Ovary (tissue), 9 donors: Measurements from ENCODE around the gene KCNK17. TPM values are rescaled to one million over a fixed set of nuclear protein-coding genes. Genes with fewer than 3 reads are reported as not detected.
"Not testable (repeated sequence)": the region's sequence is repeated elsewhere in the genome, so short reads cannot be mapped to it uniquely, and the experiment has no call there.

Experiments
- DNase-seq, 5 donors: peaks; one replicate each; pipeline ENCODE4 v3.0.0-alpha.2; 2019 to 2020
- H3K27ac ChIP-seq, 2 donors: fragments of 200-600 bp; one replicate each; pipeline versions ENCODE4 v1.5.1 to v1.8.0; 2019 to 2022
- H3K27me3 ChIP-seq: fragments of 200-600 bp; one replicate; pipeline ENCODE4 v1.8.0; 2022
- H3K36me3 ChIP-seq: fragments of 200-600 bp; sonication (generic); one replicate; pipeline ENCODE4 v1.5.1; 2019
- H3K4me1 ChIP-seq: one replicate; pipeline ENCODE4 v1.8.1; 2013; ENCODE audit warnings: mild to moderate bottlenecking, moderate library complexity; ENCODE audit not compliant: insufficient read depth
- H3K4me3 ChIP-seq: fragments of 200-600 bp; sonication (generic); one replicate; pipeline ENCODE4 v1.5.1; 2017
- H3K9me3 ChIP-seq, 2 donors: fragments of 200-600 bp in 1 of 2; sonication (generic) in 1 of 2; one replicate each; pipeline versions ENCODE4 v1.5.1 to v1.8.1; 2013 to 2019; ENCODE audit warnings: mild to moderate bottlenecking in 1 of 2, moderate library complexity in 1 of 2
- CTCF ChIP-seq, 3 donors: fragments of 450-650 bp in 2 of 3; fragments of 200-600 bp in 1 of 3; IDR thresholded peaks; one replicate each; pipeline versions ENCODE4 v1.5.1 to v1.8.0; 2016 to 2022; ENCODE audit warnings: antibody characterized with exemption in 3 of 3, mild to moderate bottlenecking in 1 of 3
- EP300 ChIP-seq: sonication (generic); formaldehyde crosslinking; IDR thresholded peaks from one replicate; pipeline ENCODE4 v1.6.1; 2017; ENCODE audit warnings: antibody characterized with exemption
- POLR2A ChIP-seq: fragments of 450-650 bp; IDR thresholded peaks from one replicate; pipeline ENCODE4 v1.6.1; 2017; ENCODE audit warnings: antibody characterized with exemption, mild to moderate bottlenecking, moderate library complexity
- WGBS, 3 donors: extraction: QIAGEN DNeasy Blood & Tissue Kit in 1 of 3; methylation state at CpG; one replicate each; pipeline versions ENCODE4 v1.1.5 to v1.1.7; 2013 to 2017; 5-methylcytosine and 5-hydroxymethylcytosine counted together
- intact Hi-C, 4 donors: fragments of 100-400 bp; cut with DNase I; formaldehyde crosslinking; loops; one replicate each; pipeline versions ENCODE4 v1.11.0 to v1.15.1; 2022 to 2023
- polyA plus RNA-seq, 2 donors: library from polyadenylated mRNA; stranded (reverse); fragments of 200-250 nt in 1 of 2; fragments of 350-450 nt in 1 of 2; fragmentation: Illumina TruSeq in 1 of 2; extraction: RNeasy Lipid Tissue Mini Kit (QIAGEN cat#74804) in 1 of 2; gene quantifications; one replicate each; pipeline ENCODE4 v1.2.3, GENCODE V29; 2013 to 2014
- total RNA-seq, 7 donors: library from RNA; depleted of rRNA in 2 of 7; stranded (reverse); fragments of >200 nt in 2 of 7; fragmentation: NEBNext Ultra II Directional in 3 of 7; extraction: Animal tissue kit (Norgen Biotek cat#: 25700) in 3 of 7; gene quantifications; one replicate each; pipeline versions ENCODE4 v1.1.0 to v1.2.4, GENCODE V29; 2016 to 2023
- donor health status: DM: no; HTN: no; CAD: no; lungs with moderate emphysema.
- donor health status: DM: no; HTN: no; CAD: no.
- donor health status: Bipolar disorder and iron deficiency.
- donor health status: DM: yes; HTN: yes; CAD: no.
- donor health status: DM: no; HTN: no; CAD: no.
- donor health status: DM: yes; HTN: yes; CAD: no.

KCNK17 gene
- total and polyA plus RNA-seq, 9 donors: 0.08 to 1.0 (median 0.35) TPM; not detected in 5

GRCh38 chr6:39294133-39294532 lies 20.1 kb downstream of the KCNK17 start:
- TF ChIP-seq CTCF (IDR thresholded peaks at IDR 0.05) (no peak), POLR2A (no peak), EP300 (no peak)
- intact Hi-C loops: no loop called here

GRCh38 chr6:39292637-39293036 lies 21.6 kb downstream of the KCNK17 start:
- intact Hi-C loops: no loop called here
- TF ChIP-seq CTCF (IDR thresholded peaks at IDR 0.05): no peak
- no peak overlapping the region for H3K27ac ChIP-seq
- H3K9me3 ChIP-seq: no peaks in the 10 kb centered on the region
- H3K4me1 ChIP-seq: no peaks in the 10 kb centered on the region
- H3K4me3 ChIP-seq: no peak overlapping the region
- no peaks in the 10 kb centered on the region for H3K27me3 ChIP-seq
- 76 to 80% (median 77%) methylated on average over 6 of the region's 6 CpGs for WGBS, 3 donors
- H3K36me3 ChIP-seq: no peaks in the 10 kb centered on the region
- DNase-seq: no peak

More at GRCh38 chr6:39294133-39294532, 20.1 kb downstream of the KCNK17 start:
- Histone ChIP-seq H3K27me3 (no peaks in the 10 kb centered on the region), H3K4me3 (no peak overlapping the region), H3K4me1 (no peaks in the 10 kb centered on the region), H3K36me3 (no peaks in the 10 kb centered on the region), H3K27ac (no peak overlapping the region), H3K9me3 (no peaks in the 10 kb centered on the region)
- WGBS, 3 donors: 62 to 66% (median 64%) methylated on average over 5 of the region's 5 CpGs
- no peak for DNase-seq

DNA sequence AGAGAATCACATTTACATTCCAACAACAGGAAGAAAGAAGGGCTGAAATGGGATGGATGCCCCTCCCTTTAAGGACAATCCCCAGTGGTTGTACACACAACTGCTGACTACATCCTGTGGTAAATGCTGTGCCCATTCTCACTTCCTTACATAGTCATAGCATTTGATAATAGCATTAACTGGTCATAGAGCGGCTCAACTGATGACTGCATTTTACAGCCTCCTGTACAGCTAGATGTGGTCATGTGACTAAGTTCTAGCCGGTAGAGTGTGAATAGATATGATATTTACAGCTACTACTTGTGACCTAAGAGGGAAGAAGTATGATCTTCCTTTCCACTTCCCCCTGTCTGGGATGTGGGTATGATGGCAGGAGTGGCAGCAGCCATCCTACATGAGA lies 24.7 kb downstream of the KCNK17 start:
- intact Hi-C loops: no loop called here
- DNase-seq: no peak

GRCh38 chr6:39287601-39288000 lies 26.6 kb downstream of the KCNK17 start:
- Histone ChIP-seq H3K36me3 (no peaks in the 10 kb centered on the region), H3K9me3 (no peaks in the 10 kb centered on the region), H3K27ac (no peak overlapping the region), H3K27me3 (no peaks in the 10 kb centered on the region), H3K4me1 (no peaks in the 10 kb centered on the region), H3K4me3 (no peak overlapping the region)
- whole genome bisulfite sequencing, 3 donors: 87 to 92% (median 91%) methylated on average over 3 of the region's 3 CpGs
- DNase-seq: no peak
- TF ChIP-seq EP300 (no peak), CTCF (IDR thresholded peaks at IDR 0.05) (no peak), POLR2A (no peak)
- intact Hi-C loops: no loop called here

More for the DNA sequence above, 24.7 kb downstream of the KCNK17 start:
- TF ChIP-seq POLR2A (no peak), EP300 (no peak), CTCF (IDR thresholded peaks at IDR 0.05) (no peak)
- 83 to 85% (median 84%) methylated on average over 2 of the region's 2 CpGs for whole genome bisulfite sequencing, 3 donors
- H3K9me3 ChIP-seq: no peaks in the 10 kb centered on the region
- no peaks in the 10 kb centered on the region for H3K36me3 ChIP-seq
- no peak overlapping the region for H3K4me3 ChIP-seq
- H3K4me1 ChIP-seq: no peaks in the 10 kb centered on the region
- no peaks in the 10 kb centered on the region for H3K27me3 ChIP-seq
- H3K27ac ChIP-seq: no peak overlapping the region

DNA sequence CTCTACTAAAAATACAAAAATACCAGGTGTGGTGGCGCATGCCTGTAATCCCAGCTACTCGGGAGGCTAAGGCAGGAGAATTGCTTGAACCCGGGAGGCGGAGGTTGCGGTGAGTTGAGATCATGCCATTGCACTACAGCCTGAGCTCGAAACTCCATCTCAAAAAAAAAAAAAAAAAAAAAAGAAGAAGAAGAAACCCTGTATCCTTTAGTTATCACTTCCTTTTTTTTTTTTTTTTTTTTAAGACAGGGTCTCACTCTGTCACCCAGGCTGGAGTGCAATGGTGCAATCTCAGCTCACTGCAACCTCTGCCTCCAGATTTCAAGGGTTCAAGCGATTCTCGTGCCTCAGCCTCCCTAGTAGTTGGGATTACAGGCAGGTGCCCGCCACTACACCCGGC lies 27.6 kb downstream of the KCNK17 start:
- 65 to 96% (median 94%) methylated on average over 10 of the region's 10 CpGs for WGBS, 3 donors
- H3K27ac ChIP-seq, intact Hi-C loops, H3K27me3 ChIP-seq, DNase-seq, H3K9me3 ChIP-seq, H3K4me1 ChIP-seq, H3K4me3 ChIP-seq, H3K36me3 ChIP-seq: not testable (repeated sequence)
